WTC11 (cell line): ENCODE results near the gene PCBD1. TPM values are rescaled to one million over a fixed set of nuclear protein-coding genes. Genes with fewer than 3 reads are reported as not detected.

Experiments used
- ATAC-seq: fragments of 200-7000 bp; cut with Tn5 transposase; 2 replicates; pipeline ENCODE4 v1.10.0; 2021; ENCODE audit warnings: mild to moderate bottlenecking, moderate library complexity
- CTCF ChIA-PET: fragments of 300-600 bp; sonication (Branson Sonifier 250); formaldehyde crosslinking; loops from one replicate; lab custom pipeline; 2021; ENCODE audit warnings: antibody characterized with exemption; lab: Charles Lee
- POLR2A ChIA-PET: fragments of 350-600 bp; sonication (Branson Sonifier 250); formaldehyde crosslinking; loops from one replicate; lab custom pipeline; 2021; ENCODE audit warnings: antibody characterized with exemption; lab: Charles Lee
- DNase-seq: peaks from one replicate; pipeline ENCODE4 v3.0.0; 2021; ENCODE audit warnings: low spot score
- H3K27ac Mint-ChIP-seq: 2 replicates; pipeline ENCODE4 v1.8.0; 2021; ENCODE audit warnings: mixed read lengths
- H3K27me3 Mint-ChIP-seq: 2 replicates; pipeline ENCODE4 v1.8.0; 2021; ENCODE audit warnings: low read depth, mild to moderate bottlenecking, moderate library complexity, mixed read lengths
- H3K36me3 Mint-ChIP-seq: 2 replicates; pipeline ENCODE4 v1.8.0; 2021; ENCODE audit warnings: mixed read lengths
- H3K4me1 Mint-ChIP-seq: 2 replicates; pipeline ENCODE4 v1.8.0; 2022; ENCODE audit warnings: mixed read lengths
- H3K4me3 Mint-ChIP-seq: 2 replicates; pipeline ENCODE4 v1.8.0; 2021; ENCODE audit warnings: mild to moderate bottlenecking, moderate library complexity, mixed read lengths
- H3K9me3 Mint-ChIP-seq: 2 replicates; pipeline ENCODE4 v1.8.0; 2021; ENCODE audit warnings: mixed read lengths
- AFF4 ChIP-seq: sonication (generic); formaldehyde crosslinking; IDR thresholded peaks from 2 replicates; pipeline ENCODE4 v1.8.1; 2023; ENCODE audit warnings: mild to moderate bottlenecking, missing genetic modification reagents, borderline replicate concordance
- EMX1 ChIP-seq: fragments of 250-450 bp; sonication (Bioruptor Pico); IDR thresholded peaks from 2 replicates; pipeline ENCODE4 v1.8.0; 2021; ENCODE audit warnings: mild to moderate bottlenecking
- ERG ChIP-seq: fragments of 250-450 bp; sonication (Bioruptor Pico); IDR thresholded peaks from 2 replicates; pipeline ENCODE4 v1.8.0; 2021; ENCODE audit warnings: mild to moderate bottlenecking
- FOXK1 ChIP-seq: sonication (generic); formaldehyde crosslinking; IDR thresholded peaks from 2 replicates; pipeline ENCODE4 v1.8.0; 2022; ENCODE audit warnings: mild to moderate bottlenecking, moderate library complexity, missing genetic modification reagents
- GTF2I ChIP-seq: fragments of 250-450 bp; sonication (Bioruptor Pico); conservative IDR thresholded peaks from 2 replicates; pipeline ENCODE4 v1.4.0; 2021; ENCODE audit warnings: mild to moderate bottlenecking
- NFYB ChIP-seq: sonication (generic); formaldehyde crosslinking; conservative IDR thresholded peaks from 2 replicates; pipeline ENCODE4 v1.8.0; 2022; ENCODE audit warnings: low read depth, missing genetic modification reagents
- PREB ChIP-seq: sonication (generic); formaldehyde crosslinking; IDR thresholded peaks from 2 replicates; pipeline ENCODE4 v1.8.1; 2022; ENCODE audit warnings: mild to moderate bottlenecking, missing genetic modification reagents, moderate library complexity, borderline replicate concordance
- TEAD1 ChIP-seq: sonication (generic); formaldehyde crosslinking; IDR thresholded peaks from 2 replicates; pipeline ENCODE4 v1.8.0; 2022; ENCODE audit warnings: mild to moderate bottlenecking, missing genetic modification reagents
- TP53 ChIP-seq: sonication (generic); formaldehyde crosslinking; IDR thresholded peaks from 2 replicates; pipeline ENCODE4 v1.8.1; 2023; ENCODE audit warnings: mild to moderate bottlenecking, missing genetic modification reagents
- USF2 ChIP-seq: sonication (generic); formaldehyde crosslinking; IDR thresholded peaks from 2 replicates; pipeline ENCODE4 v1.8.1; 2023; ENCODE audit warnings: mild to moderate bottlenecking, missing genetic modification reagents, moderate library complexity
- ZNF416 ChIP-seq: fragments of 250-450 bp; sonication (Bioruptor Pico); IDR thresholded peaks from 2 replicates; pipeline ENCODE4 v1.9.0; 2021; ENCODE audit warnings: mild to moderate bottlenecking, inconsistent platforms
- ZSCAN18 ChIP-seq: fragments of 250-450 bp; sonication (Bioruptor Pico); IDR thresholded peaks from 2 replicates; pipeline ENCODE4 v2.1.2; 2022; ENCODE audit warnings: mild to moderate bottlenecking, moderate library complexity
- total RNA-seq: library from RNA; stranded (reverse); gene quantifications from 3 replicates; pipeline ENCODE4 v1.2.3, GENCODE V29; 2021

PCBD1 gene
- total RNA-seq, 1 experiment from 2014 or later, result 32.5 TPM

GRCh38 chr10:70838270-70838805 is 50.0 kb downstream of the PCBD1 start:
- no peak for ATAC-seq
- DNase-seq, result no peak
- CTCF ChIA-PET, result no interaction called here

GRCh38 chr10:70837660-70838059 is 50.7 kb downstream of the PCBD1 start:
- ATAC-seq (no peak), DNase-seq (no peak)
- Mint-ChIP-seq H3K36me3 (peaks cover 38% of the 10 kb centered on the region), H3K4me3 (no peak overlapping the region), H3K4me1 (no peaks in the 10 kb centered on the region), H3K9me3 (peaks cover 7% of the 10 kb centered on the region; the same call in 1 of the 2 replicates), H3K27me3 (no peaks in the 10 kb centered on the region), H3K27ac (no peak overlapping the region)
- TF ChIP-seq ERG (CRISPR knock-in tag), result no peak
- ChIA-PET CTCF (no interaction called here), POLR2A (no interaction called here)

More at GRCh38 chr10:70838270-70838805, 50.0 kb downstream of the PCBD1 start:
- Mint-ChIP-seq H3K36me3 (peaks cover 38% of the 10 kb centered on the region), H3K4me1 (no peaks in the 10 kb centered on the region), H3K9me3 (peaks cover 7% of the 10 kb centered on the region; the same call in 1 of the 2 replicates), H3K27me3 (no peaks in the 10 kb centered on the region), H3K27ac (no peak overlapping the region), H3K4me3 (no peak overlapping the region)
- POLR2A ChIA-PET, result no interaction called here
- TF ChIP-seq FOXK1 (no peak), AFF4 (CRISPR knock-in tag) (no peak), USF2 (CRISPR knock-in tag) (no peak), TEAD1 (no peak), TP53 (CRISPR knock-in tag) (no peak), NFYB (CRISPR knock-in tag) (no peak)
- TF ChIP-seq, all 79 proteins: peak for 0

- no peak overlapping the region for H3K27ac Mint-ChIP-seq
- H3K36me3 Mint-ChIP-seq, result peaks cover 31% of the 10 kb centered on the region
- no peak overlapping the region for H3K4me3 Mint-ChIP-seq
- H3K27me3 Mint-ChIP-seq, result no peaks in the 10 kb centered on the region
- ChIA-PET CTCF (no interaction called here), POLR2A (no interaction called here)
- no peaks in the 10 kb centered on the region for H3K4me1 Mint-ChIP-seq
- no peak for TF ChIP-seq PREB (CRISPR knock-in tag)
- no peak for TF ChIP-seq EMX1
- TF ChIP-seq ZNF416 (CRISPR knock-in tag), result no peak
- no peak for TF ChIP-seq FOXK1
- TF ChIP-seq ZSCAN18, result no peak
- no peak for TF ChIP-seq GTF2I
- no peak for ATAC-seq
- DNase-seq, result no peak
- peaks cover 7% of the 10 kb centered on the region; the same call in 1 of the 2 replicates for H3K9me3 Mint-ChIP-seq
These were observed 52.0 kb downstream of the PCBD1 start for GRCh38 chr10:70836319-70836718.
